ENCODE data around the gene RSPH4A. TPM values are rescaled to one million over a fixed set of nuclear protein-coding genes. Genes with fewer than 3 reads are reported as not detected.

The RSPH4A gene
- total and polyA plus RNA-seq, 2 of the 8 experiments (the other 6 are each of a cell fraction or from before 2014, with no cell fraction given): 0.38 to 0.52 TPM

DNA sequence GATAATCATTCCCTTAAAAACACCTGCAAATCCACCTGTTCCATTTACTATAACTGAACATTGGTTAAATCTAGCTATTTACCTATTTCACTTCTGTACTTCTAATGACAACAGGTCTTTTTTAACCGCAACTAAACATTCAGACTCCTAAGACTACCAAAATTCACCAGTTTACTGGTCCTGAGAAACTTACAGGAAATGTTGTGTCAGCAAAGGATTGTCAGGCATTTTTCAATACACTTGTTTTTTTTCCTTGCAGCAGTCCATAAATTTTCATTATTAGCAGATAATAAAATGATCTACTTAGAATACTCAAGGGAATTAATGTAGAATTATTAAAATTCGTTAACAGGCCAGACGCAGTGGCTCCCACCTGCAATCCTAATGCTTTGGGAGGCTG is 47.0 kb downstream of the RSPH4A start:
- peaks cover 0 to 7% (median 0%) of the 10 kb centered on the region in 4 experiments; a peak in 3 of 8 replicates for H3K36me3 ChIP-seq (ENCODE audit: control insufficient read depth in 2 of 4, insufficient read depth in 4 of 4, low read length in 3 of 4)
- no peak overlapping the region for H3K56ac ChIP-seq (replicated peaks; ENCODE audit: insufficient read length, low read depth, low read length)
- no peak overlapping the region for H4K91ac ChIP-seq (replicated peaks; ENCODE audit: insufficient read length, low read length)
- H3K23ac ChIP-seq (ENCODE audit: insufficient read length): no peak overlapping the region
- no peak overlapping the region for H2AFZ ChIP-seq (ENCODE audit: low read length)
- ChIA-PET CTCF (ENCODE audit: partially characterized antibody) (interaction anchor here (0.7 kb wide), 1 partner anchor 126 kb away, joined by 3 read pairs; no protein-coding TSS in a partner anchor), POLR2A (ENCODE audit: partially characterized antibody) (no interaction called here)
- H2AK5ac ChIP-seq (ENCODE audit: low read depth, low read length): no peak overlapping the region
- no peak overlapping the region for H2BK120ac ChIP-seq (replicated peaks; ENCODE audit: low read depth, low read length)
- H2BK12ac ChIP-seq (ENCODE audit: low read depth, low read length): no peak overlapping the region
- no peak overlapping the region for H3K27ac ChIP-seq (ENCODE audit: low read depth, low read length)
- DNase-seq (ENCODE audit: low read depth in 1 of 2, low spot score in 2 of 2): no peak
- FAIRE-seq: no peak
- no peak overlapping the region for H2BK5ac ChIP-seq (ENCODE audit: low read depth, low read length)
- no peaks in the 10 kb centered on the region for H3K9me3 ChIP-seq (ENCODE audit: insufficient read depth in 2 of 2, low read depth in 1 of 2, low read length in 1 of 2)
- H3K4me1 ChIP-seq (replicated peaks in 1 of 4; ENCODE audit: control insufficient read depth in 3 of 4, insufficient read depth in 4 of 4, low read length in 3 of 4): peaks cover 0 to 3% (median 1%) of the 10 kb centered on the region in 4 experiments; a peak in 2 of 7 replicates
- H3K27me3 ChIP-seq (replicated peaks in 1 of 4; ENCODE audit: control insufficient read depth in 3 of 4, extremely low read depth in 1 of 4, insufficient read depth in 3 of 4, low read length in 3 of 4): no peaks in the 10 kb centered on the region
- H4K5ac ChIP-seq (ENCODE audit: insufficient read length, low read depth, low read length): no peak overlapping the region
- H4K8ac ChIP-seq (ENCODE audit: extremely low read depth, insufficient read depth, low read length): no peak overlapping the region
- H2BK15ac ChIP-seq (ENCODE audit: low read length): no peak overlapping the region
- no peak overlapping the region for H3K14ac ChIP-seq (ENCODE audit: insufficient read length)
- 0 out of 2 replicates have a peak, but pooled peaks cover 1% of the 10 kb centered on the region for H3K23me2 ChIP-seq (ENCODE audit: low read depth, low read length)
- H3K79me1 ChIP-seq (ENCODE audit: low read depth, low read length): peaks cover under 1% of the 10 kb centered on the region; the same call in 1 of the 2 replicates
- no peak overlapping the region for H2BK20ac ChIP-seq (ENCODE audit: low read length)
- WGBS, 2 experiments (ENCODE audit: extremely low coverage in 1 of 2, insufficient coverage in 1 of 2, insufficient read length in 1 of 2, insufficient replicate concordance in 2 of 2, low coverage in 1 of 2, low lambda C conversion rate in 2 of 2, missing lambda C conversion rate in 1 of 2): 92% methylated on average over 3 of the region's 3 CpGs; no CpG with 5 or more reads in 1 of the 2 experiments
- H3K18ac ChIP-seq (ENCODE audit: extremely low read depth, low read length): no peak overlapping the region
- H3K4ac ChIP-seq (replicated peaks; ENCODE audit: insufficient read length, low read depth, low read length): no peak overlapping the region
- no peak overlapping the region for H3K4me2 ChIP-seq (ENCODE audit: insufficient read depth in 1 of 2, low read depth in 2 of 2, low read length in 2 of 2)
- peaks cover 0 to 4% of the 10 kb centered on the region in 2 experiments for H4K20me1 ChIP-seq (replicated peaks in 1 of 2; ENCODE audit: control insufficient read depth in 1 of 2, insufficient read depth in 2 of 2, low read length in 2 of 2)
- no peak overlapping the region for H3K9ac ChIP-seq (replicated peaks in 1 of 4; ENCODE audit: extremely low read depth in 1 of 4, low read depth in 3 of 4, low read length in 3 of 4)
- H3K79me2 ChIP-seq (ENCODE audit: control insufficient read depth in 1 of 2, insufficient read depth in 2 of 2, low read length in 2 of 2): peaks cover 3 to 77% of the 10 kb centered on the region in 2 experiments
- no peak overlapping the region for H3K4me3 ChIP-seq (ENCODE audit: extremely low read depth in 1 of 4, insufficient read depth in 2 of 4, low read depth in 3 of 4, low read length in 4 of 4)
- TF ChIP-seq POU5F1 (IDR thresholded peaks at IDR 0.05; ENCODE audit: low read depth, low read length) (no peak), GTF2F1 (IDR thresholded peaks at IDR 0.05; ENCODE audit: borderline replicate concordance, low read depth, low read length) (no peak), SIN3A (conservative IDR thresholded peaks at IDR 0.05 in 1 of 2, IDR thresholded peaks at IDR 0.05 in 1 of 2; ENCODE audit: low read depth in 1 of 2, low read length in 2 of 2) (no peak), ASH2L (IDR thresholded peaks at IDR 0.05; ENCODE audit: low read length) (no peak), ZNF274 (IDR thresholded peaks at IDR 0.05; ENCODE audit: borderline replicate concordance, extremely low read depth, low read length) (no peak), SRF (IDR thresholded peaks at IDR 0.05; ENCODE audit: low read depth, low read length) (no peak), SP1 (IDR thresholded peaks at IDR 0.05; ENCODE audit: low read depth, low read length) (no peak), HDAC6 (IDR thresholded peaks at IDR 0.05; ENCODE audit: low read depth, low read length) (no peak), SIX5 (IDR thresholded peaks at IDR 0.05; ENCODE audit: low read depth, low read length) (no peak), JUN (IDR thresholded peaks at IDR 0.05; ENCODE audit: low read depth, low read length) (no peak), KDM5A (IDR thresholded peaks at IDR 0.05; ENCODE audit: low read length) (no peak), CREB1 (IDR thresholded peaks at IDR 0.05) (no peak), CBX8 (IDR thresholded peaks at IDR 0.05; ENCODE audit: borderline replicate concordance, low read depth, low read length) (no peak)
- TF ChIP-seq, protein P1, sequence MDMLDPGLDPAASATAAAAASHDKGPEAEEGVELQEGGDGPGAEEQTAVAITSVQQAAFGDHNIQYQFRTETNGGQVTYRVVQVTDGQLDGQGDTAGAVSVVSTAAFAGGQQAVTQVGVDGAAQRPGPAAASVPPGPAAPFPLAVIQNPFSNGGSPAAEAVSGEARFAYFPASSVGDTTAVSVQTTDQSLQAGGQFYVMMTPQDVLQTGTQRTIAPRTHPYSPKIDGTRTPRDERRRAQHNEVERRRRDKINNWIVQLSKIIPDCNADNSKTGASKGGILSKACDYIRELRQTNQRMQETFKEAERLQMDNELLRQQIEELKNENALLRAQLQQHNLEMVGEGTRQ (IDR thresholded peaks at IDR 0.05; ENCODE audit: low read length): no peak

All from H1 (cell line).